Neuronal stem cell (in vitro differentiated cells): ENCODE measurements around the gene UBE2F.

Experiments used
- DNase-seq: peaks from one replicate; pipeline ENCODE4 v3.0.0-alpha.2; 2013; ENCODE audit warnings: low spot score
- H2AFZ ChIP-seq: one replicate; pipeline ENCODE4 v1.6.1; 2013; ENCODE audit warnings: mild to moderate bottlenecking, low read length, inconsistent platforms
- H2AK5ac ChIP-seq: 2 replicates; pipeline ENCODE4 v1.6.1; 2013; ENCODE audit warnings: low read depth, mild to moderate bottlenecking, inconsistent platforms, low read length, moderate library complexity, mixed read lengths
- H2BK120ac ChIP-seq: 2 replicates; pipeline ENCODE4 v1.6.1; 2013; ENCODE audit warnings: low read depth, mild to moderate bottlenecking, inconsistent platforms, low read length, moderate library complexity, mixed read lengths
- H2BK12ac ChIP-seq: one replicate; pipeline ENCODE4 v1.6.1; 2013; ENCODE audit warnings: low read length, inconsistent platforms
- H2BK15ac ChIP-seq: 2 replicates; pipeline ENCODE4 v1.6.1; 2013; ENCODE audit warnings: mild to moderate bottlenecking, low read length, inconsistent platforms, mixed read lengths
- H2BK5ac ChIP-seq: one replicate; pipeline ENCODE4 v1.6.1; 2013; ENCODE audit warnings: inconsistent platforms, mild to moderate bottlenecking, low read length, moderate library complexity
- H3K14ac ChIP-seq: one replicate; pipeline ENCODE4 v1.6.1; 2013; ENCODE audit warnings: low read length, inconsistent platforms
- H3K18ac ChIP-seq: 2 replicates; pipeline ENCODE4 v1.6.1; 2013; ENCODE audit warnings: low read length, inconsistent platforms
- H3K23ac ChIP-seq: 2 replicates; pipeline ENCODE4 v1.6.1; 2013; ENCODE audit warnings: low read depth, mild to moderate bottlenecking, mixed read lengths, low read length, inconsistent platforms; ENCODE audit not compliant: poor library complexity
- H3K27ac ChIP-seq: replicated peaks from 3 replicates; pipeline ENCODE4 v1.5.1; 2013; ENCODE audit warnings: low read length, inconsistent platforms
- H3K27me3 ChIP-seq, 3 experiments: 2 replicates each; pipeline ENCODE4 v1.6.1; 2013; ENCODE audit warnings: low read length in 3 of 3, mild to moderate bottlenecking in 2 of 3, inconsistent platforms in 1 of 3, low read depth in 1 of 3, mixed read lengths in 1 of 3, moderate library complexity in 1 of 3; ENCODE audit not compliant: control insufficient read depth in 3 of 3, insufficient read depth in 3 of 3
- H3K36me3 ChIP-seq, 2 donors: replicated peaks in 1 of 2; 2 replicates each; pipeline ENCODE4 v1.6.1; 2013; ENCODE audit warnings: low read length in 2 of 2; ENCODE audit not compliant: control insufficient read depth in 2 of 2, insufficient read depth in 2 of 2
- H3K4ac ChIP-seq: 2 replicates; pipeline ENCODE4 v1.6.1; 2013; ENCODE audit warnings: inconsistent platforms, mild to moderate bottlenecking, low read length, moderate library complexity
- H3K4me1 ChIP-seq, 2 donors: 1 replicate in 1 of 2; 2 replicates in 1 of 2; pipeline ENCODE4 v1.6.1; 2013; ENCODE audit warnings: low read length in 2 of 2, low read depth in 1 of 2; ENCODE audit not compliant: control insufficient read depth in 2 of 2, insufficient read depth in 1 of 2
- H3K4me2 ChIP-seq: one replicate; pipeline ENCODE4 v1.6.1; 2013; ENCODE audit warnings: mild to moderate bottlenecking, low read length, inconsistent platforms; ENCODE audit not compliant: insufficient read depth, poor library complexity, severe bottlenecking
- H3K4me3 ChIP-seq, 2 donors: 2 replicates each; pipeline ENCODE4 v1.5.1; 2013; ENCODE audit warnings: low read length in 2 of 2, mild to moderate bottlenecking in 2 of 2, inconsistent platforms in 1 of 2, moderate library complexity in 1 of 2
- H3K79me1 ChIP-seq: one replicate; pipeline ENCODE4 v1.6.1; 2013; ENCODE audit warnings: low read depth, mild to moderate bottlenecking, inconsistent platforms, low read length, moderate library complexity
- H3K9ac ChIP-seq: one replicate; pipeline ENCODE4 v1.6.1; 2013; ENCODE audit warnings: mild to moderate bottlenecking, low read depth, low read length, inconsistent platforms; ENCODE audit not compliant: poor library complexity
- H3K9me3 ChIP-seq, 2 donors: replicated peaks in 1 of 2; 2 replicates each; pipeline versions ENCODE3 to v1.6.1; 2013; ENCODE audit warnings: low read length in 2 of 2, mild to moderate bottlenecking in 2 of 2, inconsistent platforms in 1 of 2, low read depth in 1 of 2, mixed read lengths in 1 of 2, moderate library complexity in 1 of 2; ENCODE audit not compliant: control insufficient read depth in 2 of 2, insufficient read depth in 1 of 2
- H4K8ac ChIP-seq: one replicate; pipeline ENCODE4 v1.6.1; 2013; ENCODE audit warnings: low read depth, mild to moderate bottlenecking, inconsistent platforms, low read length, moderate library complexity
- H4K91ac ChIP-seq: one replicate; pipeline ENCODE4 v1.6.1; 2013; ENCODE audit warnings: low read length, low read depth, mild to moderate bottlenecking, inconsistent platforms; ENCODE audit not compliant: poor library complexity
- WGBS, 2 donors: extraction: QIAGEN DNeasy Blood & Tissue Kit; methylation state at CpG; one replicate each; pipeline ENCODE4 v1.1.7; 2013; ENCODE audit warnings: missing lambda C conversion rate in 2 of 2, mixed read lengths in 1 of 2; ENCODE audit not compliant: insufficient read length in 2 of 2, insufficient replicate concordance in 1 of 2; ENCODE audit errors: extremely low coverage in 2 of 2; 5-methylcytosine and 5-hydroxymethylcytosine counted together

UBE2F gene

GRCh38 chr2:238040918-238041317 lies 74.1 kb downstream of the UBE2F start:
- Histone ChIP-seq H2AK5ac (no peak overlapping the region), H3K9ac (no peak overlapping the region), H4K91ac (no peak overlapping the region), H2BK5ac (no peak overlapping the region), H2BK12ac (no peak overlapping the region), H3K4me3 (no peak overlapping the region), H3K27ac (no peak overlapping the region), H2BK120ac (no peak overlapping the region), H3K9me3 (no peaks in the 10 kb centered on the region), H3K27me3 (no peaks in the 10 kb centered on the region), H2BK15ac (no peak overlapping the region), H3K36me3 (peaks cover 24 to 81% of the 10 kb centered on the region in 2 donors), H3K18ac (no peak overlapping the region), H3K14ac (no peak overlapping the region), H3K4me2 (no peak overlapping the region), H3K23ac (no peak overlapping the region), H3K4ac (no peak overlapping the region), H3K4me1 (no peaks in the 10 kb centered on the region), H2AFZ (no peak overlapping the region), H4K8ac (no peak overlapping the region), H3K79me1 (no peaks in the 10 kb centered on the region)
- DNase-seq: no peak
- no CpG with 5 or more reads among the region's 9 CpGs for WGBS, 2 donors

- no CpG with 5 or more reads among the region's 5 CpGs for WGBS, 2 donors
Observed at GRCh38 chr2:238042090-238042489, 75.3 kb downstream of the UBE2F start.

GRCh38 chr2:238042849-238043584 lies 76.2 kb downstream of the UBE2F start:
- Histone ChIP-seq H3K9me3 (no peaks in the 10 kb centered on the region), H2BK120ac (no peak overlapping the region), H2BK5ac (no peak overlapping the region), H2BK15ac (no peak overlapping the region), H2BK12ac (no peak overlapping the region), H2AK5ac (no peak overlapping the region), H3K4me2 (no peak overlapping the region), H3K9ac (no peak overlapping the region), H2AFZ (no peak overlapping the region), H4K91ac (no peak overlapping the region), H3K4me1 (no peaks in the 10 kb centered on the region), H3K4ac (no peak overlapping the region), H3K18ac (no peak overlapping the region), H3K14ac (no peak overlapping the region), H3K36me3 (peaks cover 23 to 71% of the 10 kb centered on the region in 2 donors), H3K27ac (no peak overlapping the region), H3K79me1 (no peaks in the 10 kb centered on the region), H3K27me3 (no peaks in the 10 kb centered on the region), H4K8ac (no peak overlapping the region), H3K23ac (no peak overlapping the region), H3K4me3 (peak overlapping the region in 1 of 2 donors; percentile 8)
- WGBS, 2 donors: no CpG with 5 or more reads among the region's 6 CpGs
- no peak for DNase-seq

More at GRCh38 chr2:238042090-238042489, 75.3 kb downstream of the UBE2F start:
- no peak overlapping the region for H3K18ac ChIP-seq
- no peak overlapping the region for H3K9ac ChIP-seq
- no peak overlapping the region for H2BK15ac ChIP-seq
- H3K4me3 ChIP-seq: no peak overlapping the region
- H3K79me1 ChIP-seq: no peaks in the 10 kb centered on the region
- no peaks in the 10 kb centered on the region for H3K4me1 ChIP-seq
- H3K36me3 ChIP-seq: peaks cover 24 to 81% of the 10 kb centered on the region in 2 donors
- H2BK5ac ChIP-seq: no peak overlapping the region
- no peaks in the 10 kb centered on the region for H3K9me3 ChIP-seq
- no peak overlapping the region for H4K91ac ChIP-seq
- H4K8ac ChIP-seq: no peak overlapping the region
- DNase-seq: no peak
- no peak overlapping the region for H2AFZ ChIP-seq
- H3K4ac ChIP-seq: no peak overlapping the region
- H2AK5ac ChIP-seq: no peak overlapping the region
- no peaks in the 10 kb centered on the region for H3K27me3 ChIP-seq
- H3K14ac ChIP-seq: no peak overlapping the region
- H3K27ac ChIP-seq: no peak overlapping the region
- no peak overlapping the region for H2BK120ac ChIP-seq
- H2BK12ac ChIP-seq: no peak overlapping the region
- H3K4me2 ChIP-seq: no peak overlapping the region
- no peak overlapping the region for H3K23ac ChIP-seq

GRCh38 chr2:238043851-238044250 lies 77.0 kb downstream of the UBE2F start:
- Histone ChIP-seq H3K27ac (no peak overlapping the region), H4K91ac (no peak overlapping the region), H3K4me2 (no peak overlapping the region), H3K27me3 (no peaks in the 10 kb centered on the region), H4K8ac (no peak overlapping the region), H2BK120ac (no peak overlapping the region), H3K4ac (no peak overlapping the region), H3K23ac (no peak overlapping the region), H3K4me1 (no peaks in the 10 kb centered on the region), H2AFZ (no peak overlapping the region), H3K9me3 (no peaks in the 10 kb centered on the region), H3K18ac (no peak overlapping the region), H3K79me1 (no peaks in the 10 kb centered on the region), H3K36me3 (peaks cover 15 to 63% of the 10 kb centered on the region in 2 donors), H3K14ac (no peak overlapping the region), H3K4me3 (no peak overlapping the region), H2BK5ac (no peak overlapping the region), H2BK15ac (no peak overlapping the region), H2AK5ac (no peak overlapping the region), H2BK12ac (no peak overlapping the region), H3K9ac (no peak overlapping the region)
- WGBS, 2 donors: no CpG with 5 or more reads among the region's 6 CpGs
- no peak for DNase-seq
